ENCODE results near the gene CTDSPL. TPM values are rescaled to one million over a fixed set of nuclear protein-coding genes. Genes with fewer than 3 reads are reported as not detected.
A peak's percentile ranks its signal among the peaks of the same experiment; 100 is the strongest.

Gene CTDSPL
- total and polyA plus RNA-seq, 2 of the 8 experiments (the other 6 are each of a cell fraction or from before 2014, with no cell fraction given) = 20.3 to 42.2 TPM

- POLR2A ChIA-PET (ENCODE audit: partially characterized antibody) = interaction anchor here (0.9 to 1.0 kb wide), 2 partner anchors 8 to 36 kb away, joined by 5 read pairs; partner anchors contain the start of gene PLCD1
- peak overlapping the region; percentile 36 to 73 (median 60) for H3K4me3 ChIP-seq (ENCODE audit: extremely low read depth in 1 of 4, insufficient read depth in 2 of 4, low read depth in 3 of 4, low read length in 4 of 4)
- H4K5ac ChIP-seq (ENCODE audit: insufficient read length, low read depth, low read length) = peak overlapping the region; percentile 52
- peak overlapping the region; percentile 98 for H3K18ac ChIP-seq (ENCODE audit: extremely low read depth, low read length)
- H3K27ac ChIP-seq (ENCODE audit: low read depth, low read length) = no peak overlapping the region
- H2BK5ac ChIP-seq (ENCODE audit: low read depth, low read length) = peak overlapping the region; percentile 26; the same call in 1 of the 2 replicates
- H3K27me3 ChIP-seq (replicated peaks in 1 of 4; ENCODE audit: control insufficient read depth in 3 of 4, extremely low read depth in 1 of 4, insufficient read depth in 3 of 4, low read length in 3 of 4) = peaks cover 0 to 18% (median 7%) of the 10 kb centered on the region in 4 experiments; a peak in 4 of 7 replicates
- peak overlapping the region; percentile 93 for H2AFZ ChIP-seq (ENCODE audit: low read length)
- peak overlapping the region; percentile 77; the same call in 1 of the 2 replicates for H2BK15ac ChIP-seq (ENCODE audit: low read length)
- H3K14ac ChIP-seq (ENCODE audit: insufficient read length) = no peak overlapping the region
- H3K4me1 ChIP-seq (replicated peaks in 1 of 4; ENCODE audit: control insufficient read depth in 3 of 4, insufficient read depth in 4 of 4, low read length in 3 of 4) = peaks cover 0 to 21% (median 12%) of the 10 kb centered on the region in 4 experiments; a peak in 6 of 7 replicates
- H2AK5ac ChIP-seq (ENCODE audit: low read depth, low read length) = no peak overlapping the region
- H2BK120ac ChIP-seq (replicated peaks; ENCODE audit: low read depth, low read length) = no peak overlapping the region
- no peak overlapping the region for H3K23ac ChIP-seq (ENCODE audit: insufficient read length)
- peak in 1 of 2 experiments; percentile 80 for DNase-seq (ENCODE audit: low read depth in 1 of 2, low spot score in 2 of 2)
- no peaks in the 10 kb centered on the region for H3K79me1 ChIP-seq (ENCODE audit: low read depth, low read length)
- peaks cover 11% of the 10 kb centered on the region for H3K23me2 ChIP-seq (ENCODE audit: low read depth, low read length)
- H4K8ac ChIP-seq (ENCODE audit: extremely low read depth, insufficient read depth, low read length) = peak overlapping the region; percentile 95
- no peak overlapping the region for H3K4ac ChIP-seq (replicated peaks; ENCODE audit: insufficient read length, low read depth, low read length)
- peak overlapping the region; percentile 76 for H4K91ac ChIP-seq (replicated peaks; ENCODE audit: insufficient read length, low read length)
- WGBS, 2 experiments (ENCODE audit: extremely low coverage in 1 of 2, insufficient coverage in 1 of 2, insufficient read length in 1 of 2, insufficient replicate concordance in 2 of 2, low coverage in 1 of 2, low lambda C conversion rate in 2 of 2, missing lambda C conversion rate in 1 of 2) = 14% methylated on average over 48 of the region's 49 CpGs; no CpG with 5 or more reads in 1 of the 2 experiments
- peak overlapping the region in 2 of 4 experiments; percentile 2 to 35; a peak in 2 of 7 replicates for H3K9ac ChIP-seq (replicated peaks in 1 of 4; ENCODE audit: extremely low read depth in 1 of 4, low read depth in 3 of 4, low read length in 3 of 4)
- peak overlapping the region; percentile 64 to 81 for H3K4me2 ChIP-seq (ENCODE audit: insufficient read depth in 1 of 2, low read depth in 2 of 2, low read length in 2 of 2)
- H3K56ac ChIP-seq (replicated peaks; ENCODE audit: insufficient read length, low read depth, low read length) = peak overlapping the region; percentile 55
- no peak for FAIRE-seq
- no peaks in the 10 kb centered on the region for H4K20me1 ChIP-seq (replicated peaks in 1 of 2; ENCODE audit: control insufficient read depth in 1 of 2, insufficient read depth in 2 of 2, low read length in 2 of 2)
- H3K36me3 ChIP-seq (ENCODE audit: control insufficient read depth in 2 of 4, insufficient read depth in 4 of 4, low read length in 3 of 4) = no peaks in the 10 kb centered on the region
- CTCF ChIA-PET (ENCODE audit: partially characterized antibody) = interaction anchor here (0.9 kb wide), 1 partner anchor 25 kb away, joined by 7 read pairs; no protein-coding TSS in a partner anchor
- no peaks in the 10 kb centered on the region for H3K9me3 ChIP-seq (ENCODE audit: insufficient read depth in 2 of 2, low read depth in 1 of 2, low read length in 1 of 2)
- no peaks in the 10 kb centered on the region for H3K79me2 ChIP-seq (ENCODE audit: control insufficient read depth in 1 of 2, insufficient read depth in 2 of 2, low read length in 2 of 2)
- peak overlapping the region; percentile 75; the same call in 1 of the 2 replicates for H2BK12ac ChIP-seq (ENCODE audit: low read depth, low read length)
- 0 out of 2 replicates have a peak overlapping the region, but pooled peaks have one; percentile 44 for H2BK20ac ChIP-seq (ENCODE audit: low read length)
- TF ChIP-seq CTCF (IDR thresholded peaks at IDR 0.05; ENCODE audit: control extremely low read depth in 1 of 3, insufficient read depth in 1 of 3, low read depth in 1 of 3, low read length in 3 of 3) (no peak), USF2 (IDR thresholded peaks at IDR 0.05; ENCODE audit: low read length) (no peak), MAX (IDR thresholded peaks at IDR 0.05) (peak; percentile 95), CBX8 (IDR thresholded peaks at IDR 0.05; ENCODE audit: borderline replicate concordance, low read depth, low read length) (no peak), MAFK (IDR thresholded peaks at IDR 0.05; ENCODE audit: low read depth, low read length) (no peak), SIRT6 (IDR thresholded peaks at IDR 0.05; ENCODE audit: low read length) (no peak), NRF1 (IDR thresholded peaks at IDR 0.05; ENCODE audit: low read depth, low read length) (no peak)
Measured at GRCh38 chr3:37993820-37994638, 132.3 kb downstream of the CTDSPL start.
